Measurements from ENCODE around the gene PLXDC2. TPM values are rescaled to one million over a fixed set of nuclear protein-coding genes. Genes with fewer than 3 reads are reported as not detected.

Gene PLXDC2
- total RNA-seq, 1 donor from 2014 or later, result 129 TPM

- Histone ChIP-seq H3K9me3 (no peaks in the 10 kb centered on the region), H3K4me1 (no peaks in the 10 kb centered on the region), H3K36me3 (peaks cover 20% of the 10 kb centered on the region), H3K4me3 (no peak overlapping the region), H3K27ac (no peak overlapping the region), H3K27me3 (no peaks in the 10 kb centered on the region)
- intact Hi-C loops (cut with DNase I), result no loop called here
- DNase-seq, result no peak
- no peak for ATAC-seq
- no peak for TF ChIP-seq CTCF (IDR thresholded peaks at IDR 0.05)
Measured at GRCh38 chr10:20276127-20276979, 460.1 kb downstream of the PLXDC2 start.

- Histone ChIP-seq H3K9me3 (no peaks in the 10 kb centered on the region), H3K36me3 (peaks cover 20% of the 10 kb centered on the region), H3K4me1 (no peaks in the 10 kb centered on the region), H3K27me3 (no peaks in the 10 kb centered on the region), H3K4me3 (no peak overlapping the region), H3K27ac (no peak overlapping the region)
- no peak for ATAC-seq
- TF ChIP-seq CTCF (IDR thresholded peaks at IDR 0.05), result no peak
- intact Hi-C loops (cut with DNase I), result no loop called here
- no peak for DNase-seq
Measured at GRCh38 chr10:20277820-20278219, 461.6 kb downstream of the PLXDC2 start.

GRCh38 chr10:20281579-20281978 lies 465.3 kb downstream of the PLXDC2 start:
- Histone ChIP-seq H3K4me3 (no peak overlapping the region), H3K27ac (no peak overlapping the region), H3K36me3 (peaks cover 20% of the 10 kb centered on the region), H3K4me1 (no peaks in the 10 kb centered on the region), H3K9me3 (no peaks in the 10 kb centered on the region), H3K27me3 (no peaks in the 10 kb centered on the region)
- TF ChIP-seq CTCF (IDR thresholded peaks at IDR 0.05), result no peak
- no peak for DNase-seq
- intact Hi-C loops (cut with DNase I), result no loop called here
- ATAC-seq, result no peak

- Histone ChIP-seq H3K27ac (no peak overlapping the region), H3K27me3 (no peaks in the 10 kb centered on the region), H3K4me3 (no peak overlapping the region), H3K36me3 (no peaks in the 10 kb centered on the region), H3K9me3 (no peaks in the 10 kb centered on the region), H3K4me1 (no peaks in the 10 kb centered on the region)
- no peak for TF ChIP-seq CTCF (IDR thresholded peaks at IDR 0.05)
- DNase-seq, result no peak
- intact Hi-C loops (cut with DNase I), result no loop called here
- ATAC-seq, result no peak
Measured at GRCh38 chr10:20287586-20287985, 471.4 kb downstream of the PLXDC2 start.

- no peak for TF ChIP-seq CTCF (IDR thresholded peaks at IDR 0.05)
- H3K27me3 ChIP-seq, result no peaks in the 10 kb centered on the region
- intact Hi-C loops (cut with DNase I), result no loop called here
- ATAC-seq, result no peak
- H3K9me3 ChIP-seq, result no peaks in the 10 kb centered on the region
- no peak overlapping the region for H3K4me3 ChIP-seq
- H3K27ac ChIP-seq, result no peak overlapping the region
- no peaks in the 10 kb centered on the region for H3K36me3 ChIP-seq
- H3K4me1 ChIP-seq, result no peaks in the 10 kb centered on the region
- no peak for DNase-seq
Measured at GRCh38 chr10:20288060-20288459, 471.8 kb downstream of the PLXDC2 start.

Data from upper lobe of right lung (tissue), 1 donor.